Osteocyte (in vitro differentiated cells): ENCODE results near the gene NXPE3. TPM values are rescaled to one million over a fixed set of nuclear protein-coding genes. Genes with fewer than 3 reads are reported as not detected.
"Not testable (repeated sequence)": the region's sequence is repeated elsewhere in the genome, so short reads cannot be mapped to it uniquely, and the experiment has no call there.

Experiments used
- DNase-seq: peaks from one replicate; pipeline ENCODE4 v3.0.0; 2021; ENCODE audit warnings: mixed read lengths; ENCODE audit not compliant: unreplicated experiment; ENCODE audit errors: extremely low spot score
- H3K27ac Mint-ChIP-seq: one replicate; pipeline ENCODE4 v1.8.0; 2021; ENCODE audit warnings: mild to moderate bottlenecking, mixed read lengths; ENCODE audit not compliant: unreplicated experiment
- H3K27me3 Mint-ChIP-seq: one replicate; pipeline ENCODE4 v1.8.0; 2021; ENCODE audit warnings: mixed read lengths; ENCODE audit not compliant: unreplicated experiment
- H3K36me3 Mint-ChIP-seq: one replicate; pipeline ENCODE4 v1.8.0; 2021; ENCODE audit warnings: mixed read lengths; ENCODE audit not compliant: unreplicated experiment
- H3K4me1 Mint-ChIP-seq: one replicate; pipeline ENCODE4 v1.8.0; 2021; ENCODE audit warnings: mixed read lengths; ENCODE audit not compliant: unreplicated experiment
- H3K4me3 Mint-ChIP-seq: one replicate; pipeline ENCODE4 v1.8.0; 2021; ENCODE audit warnings: mild to moderate bottlenecking, moderate library complexity, mixed read lengths; ENCODE audit not compliant: unreplicated experiment
- H3K9me3 Mint-ChIP-seq: one replicate; pipeline ENCODE4 v1.8.0; 2021; ENCODE audit warnings: mixed read lengths; ENCODE audit not compliant: unreplicated experiment
- CTCF ChIP-seq: fragments of 200-600 bp; sonication (generic); IDR thresholded peaks from 2 replicates; pipeline ENCODE4 v1.5.0; 2021; ENCODE audit warnings: antibody characterized with exemption, mild to moderate bottlenecking, moderate library complexity
- long read RNA-seq: library from polyadenylated mRNA; unstranded; transcript quantifications from one replicate; pipeline ENCODE4 v2.0.0, GENCODE V29; 2021
- total RNA-seq: library from RNA; stranded (reverse); gene quantifications from 2 replicates; pipeline ENCODE4 v1.2.1, GENCODE V29; 2021

The NXPE3 gene
- total RNA-seq: 22.2 and 23.9 TPM in 2 replicates
- long read RNA-seq, full-length matches to known transcripts: 32 of 64 reads
- long read RNA-seq, partial matches to known transcripts: 12 of 64 reads
- long read RNA-seq, other reads (novel, unspliced or antisense): 20 of 64 reads

DNA sequence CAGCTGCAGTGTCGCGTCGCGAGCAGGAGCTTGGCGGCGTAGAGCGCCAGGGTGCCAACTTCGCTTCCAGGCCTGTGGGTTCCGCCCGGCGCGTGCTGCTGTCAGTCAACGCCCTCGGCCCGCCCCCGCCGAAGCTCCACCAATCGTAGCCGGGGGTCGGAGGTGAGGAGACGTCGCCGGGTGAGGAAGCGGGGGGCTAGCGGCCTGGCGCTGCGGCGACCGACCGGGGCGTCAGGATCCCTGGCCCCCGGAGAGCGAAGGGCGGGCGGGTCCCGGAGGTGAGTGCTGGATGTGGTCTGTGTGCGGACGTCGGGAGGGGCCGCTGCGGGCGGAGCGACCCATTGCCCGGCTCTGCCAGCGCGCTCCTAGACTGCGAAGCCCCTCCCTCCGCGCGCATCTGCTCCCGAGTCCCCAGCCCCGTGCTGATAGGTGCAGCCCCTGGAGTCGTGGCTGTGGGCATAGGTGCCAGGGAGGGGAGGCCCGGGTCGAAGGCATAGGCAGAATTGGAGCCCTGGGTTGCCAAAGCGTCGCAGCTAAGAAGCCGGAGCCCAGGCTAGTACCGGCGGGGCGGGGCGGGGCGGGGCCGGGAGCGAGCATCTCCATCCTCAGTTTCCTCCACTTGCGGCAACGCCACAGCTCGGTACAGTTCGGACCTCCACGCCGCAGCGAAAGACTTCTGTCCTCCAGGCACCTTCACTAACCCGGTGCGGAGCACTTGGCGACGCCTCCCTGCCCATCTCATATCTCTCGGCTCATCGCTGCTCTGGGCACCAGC, at the start of gene NXPE3:
Gene NXPE3 (plus strand): TSS at position 165 of the 775 bp plus-strand sequence. CDS start 6,386 bp downstream, outside the sequence.
- H3K27ac Mint-ChIP-seq: peak within 1 kb of the TSS; percentile 90
- H3K4me1 Mint-ChIP-seq: peaks cover 30% of the 10 kb centered on the region
- DNase-seq: peak; percentile 94
- TF ChIP-seq CTCF: no peak
- H3K27me3 Mint-ChIP-seq: no peaks in the 10 kb centered on the region
- peaks cover 11% of the 10 kb centered on the region for H3K36me3 Mint-ChIP-seq
- H3K9me3 Mint-ChIP-seq: no peaks in the 10 kb centered on the region
- H3K4me3 Mint-ChIP-seq: peak within 1 kb of the TSS; percentile 88

- H3K9me3 Mint-ChIP-seq: no peaks in the 10 kb centered on the region
- peaks cover 31% of the 10 kb centered on the region for H3K36me3 Mint-ChIP-seq
- no peak for TF ChIP-seq CTCF
- no peak for DNase-seq
- H3K4me3 Mint-ChIP-seq: no peak overlapping the region
- H3K27me3 Mint-ChIP-seq: no peaks in the 10 kb centered on the region
- H3K27ac Mint-ChIP-seq: no peak overlapping the region
- H3K4me1 Mint-ChIP-seq: peaks cover 16% of the 10 kb centered on the region
These were observed 49.4 kb upstream of the NXPE3 start for GRCh38 chr3:101729586-101729985.

- no peak for TF ChIP-seq CTCF
- Mint-ChIP-seq H3K27me3 (no peaks in the 10 kb centered on the region), H3K4me3 (no peak overlapping the region), H3K36me3 (peaks cover 42% of the 10 kb centered on the region), H3K4me1 (peaks cover 11% of the 10 kb centered on the region), H3K27ac (no peak overlapping the region), H3K9me3 (no peaks in the 10 kb centered on the region)
- no peak for DNase-seq
These were observed 48.2 kb upstream of the NXPE3 start for GRCh38 chr3:101730839-101731238.

DNA sequence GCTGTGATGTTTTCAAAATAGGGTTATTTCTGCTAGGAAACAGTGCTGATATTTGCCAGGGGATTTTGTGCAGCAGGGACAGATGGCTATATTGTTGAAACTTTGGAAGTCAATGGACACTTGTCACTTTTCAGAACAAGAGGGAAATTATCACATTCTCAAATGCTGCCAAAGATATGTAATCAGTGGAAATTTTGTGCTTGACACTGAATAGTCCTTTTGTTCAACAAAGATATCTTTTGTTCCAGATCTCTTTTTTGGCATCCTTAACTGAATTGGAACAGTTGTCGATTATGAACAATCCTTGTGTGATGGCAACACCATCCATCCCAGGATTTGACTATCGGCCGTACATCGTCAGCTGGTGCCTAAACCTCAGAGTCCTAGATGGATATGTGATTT, 46.8 kb upstream of the NXPE3 start:
- Mint-ChIP-seq H3K36me3 (peaks cover 56% of the 10 kb centered on the region), H3K27me3 (no peaks in the 10 kb centered on the region), H3K4me3 (no peak overlapping the region), H3K9me3 (peaks cover 11% of the 10 kb centered on the region), H3K4me1 (no peaks in the 10 kb centered on the region), H3K27ac (no peak overlapping the region)
- no peak for DNase-seq
- TF ChIP-seq CTCF: no peak

DNA sequence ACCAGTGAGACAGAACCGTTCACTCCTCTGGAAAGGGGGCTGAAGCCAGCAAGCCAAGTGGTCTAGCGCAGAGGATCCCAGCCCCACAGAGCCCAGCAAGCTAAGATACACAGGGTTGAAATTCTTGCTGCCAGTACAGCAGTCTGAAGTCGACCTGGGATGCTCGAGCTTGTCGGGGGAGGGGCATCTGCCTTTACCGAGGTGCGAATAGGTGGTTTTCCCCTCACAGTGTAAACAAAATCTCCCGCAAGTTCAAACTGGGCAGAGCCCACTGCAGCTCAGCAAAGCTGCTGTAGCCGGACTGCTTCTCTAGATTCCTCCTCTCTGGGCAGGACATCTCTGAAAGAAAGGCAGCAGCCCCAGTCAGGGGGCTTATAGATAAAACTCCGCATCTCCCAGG, 43.2 kb upstream of the NXPE3 start:
- TF ChIP-seq CTCF: no peak
- H3K36me3 Mint-ChIP-seq: peaks cover 62% of the 10 kb centered on the region
- H3K4me3 Mint-ChIP-seq: no peak overlapping the region
- H3K4me1 Mint-ChIP-seq: no peaks in the 10 kb centered on the region
- no peak for DNase-seq
- no peak overlapping the region for H3K27ac Mint-ChIP-seq
- H3K9me3 Mint-ChIP-seq: peaks cover 28% of the 10 kb centered on the region
- H3K27me3 Mint-ChIP-seq: no peaks in the 10 kb centered on the region

GRCh38 chr3:101741914-101742313, 37.1 kb upstream of the NXPE3 start:
- H3K4me3 Mint-ChIP-seq, DNase-seq, H3K4me1 Mint-ChIP-seq, H3K27ac Mint-ChIP-seq, H3K27me3 Mint-ChIP-seq: not testable (repeated sequence)
- H3K9me3 Mint-ChIP-seq: peaks cover 20% of the 10 kb centered on the region
- H3K36me3 Mint-ChIP-seq: peaks cover 27% of the 10 kb centered on the region
